Adipocyte (in vitro differentiated cells): Measurements from ENCODE around the gene ANKRD11.

ENCODE experiments used
- DNase-seq: peaks from one replicate; pipeline ENCODE4 v3.0.0-alpha.2; 2015; ENCODE audit warnings: low read depth
- H3K27me3 ChIP-seq: replicated peaks from 2 replicates; pipeline ENCODE4 v1.7.0; 2013; ENCODE audit warnings: mild to moderate bottlenecking, low read length, moderate library complexity; ENCODE audit not compliant: control insufficient read depth, insufficient read depth
- H3K36me3 ChIP-seq: 2 replicates; pipeline ENCODE4 v1.7.0; 2013; ENCODE audit warnings: low read length, mild to moderate bottlenecking, moderate library complexity; ENCODE audit not compliant: control insufficient read depth, insufficient read depth, severe bottlenecking
- H3K4me1 ChIP-seq: 2 replicates; pipeline ENCODE4 v1.7.0; 2013; ENCODE audit warnings: mild to moderate bottlenecking, low read length, moderate library complexity; ENCODE audit not compliant: control insufficient read depth, insufficient read depth
- H3K4me3 ChIP-seq: 2 replicates; pipeline ENCODE4 v1.7.0; 2013; ENCODE audit warnings: mild to moderate bottlenecking, low read length, moderate library complexity
- H3K9ac ChIP-seq: 2 replicates; pipeline ENCODE4 v1.7.0; 2013; ENCODE audit warnings: mild to moderate bottlenecking, low read length, moderate library complexity
- H3K9me3 ChIP-seq: 2 replicates; pipeline ENCODE4 v1.7.0; 2013; ENCODE audit warnings: mild to moderate bottlenecking, low read length, moderate library complexity; ENCODE audit not compliant: control insufficient read depth

Gene ANKRD11

DNA sequence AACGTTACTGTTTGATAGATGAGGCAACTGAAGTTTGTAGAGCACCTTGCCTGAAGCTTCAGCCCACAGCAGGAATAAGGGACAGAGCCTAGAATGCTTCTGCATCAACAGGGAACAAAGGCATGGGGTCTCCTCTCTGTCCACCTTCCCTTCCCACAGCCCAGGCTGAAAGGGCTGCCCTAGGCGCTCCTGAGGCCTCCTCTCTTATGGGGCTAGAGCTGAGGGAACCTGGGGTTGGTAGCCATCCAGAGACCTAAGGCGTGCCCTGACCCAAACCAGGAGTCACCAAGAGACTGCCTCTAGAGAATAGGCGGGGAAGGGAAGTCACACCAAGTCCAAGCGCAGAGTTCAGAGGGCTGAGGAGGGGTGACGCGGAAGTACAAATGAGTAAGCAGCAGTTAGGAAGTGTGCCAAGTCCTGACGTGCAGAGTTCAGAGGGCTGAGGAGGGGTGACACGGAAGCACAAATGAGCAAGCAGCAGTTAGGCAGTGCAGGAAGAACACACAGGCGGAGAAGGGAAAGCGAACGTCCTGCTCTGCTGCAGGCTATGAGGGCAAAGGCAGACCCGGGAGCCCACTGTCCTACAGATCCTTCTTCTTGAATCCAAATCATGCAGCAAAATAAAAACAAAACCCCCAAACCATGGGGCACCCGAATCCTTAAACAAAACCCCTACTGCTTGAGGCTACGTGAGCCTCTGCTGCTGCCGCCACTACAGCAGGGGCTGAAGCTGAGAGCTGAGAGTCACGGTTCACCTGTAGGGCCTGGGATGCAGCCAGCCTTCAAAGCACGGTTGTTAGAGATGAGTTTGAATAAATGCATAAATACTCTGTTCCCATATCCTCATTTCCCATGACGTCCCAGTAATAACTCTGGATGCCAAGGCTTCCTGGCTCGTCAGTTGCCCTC, 15.1 kb upstream of the ANKRD11 start:
- Histone ChIP-seq H3K4me3 (peak overlapping the region; percentile 33), H3K27me3 (no peaks in the 10 kb centered on the region), H3K9ac (peak overlapping the region; percentile 51), H3K4me1 (peaks cover 39% of the 10 kb centered on the region), H3K9me3 (no peaks in the 10 kb centered on the region), H3K36me3 (peaks cover 1% of the 10 kb centered on the region)
- DNase-seq: no peak

DNA sequence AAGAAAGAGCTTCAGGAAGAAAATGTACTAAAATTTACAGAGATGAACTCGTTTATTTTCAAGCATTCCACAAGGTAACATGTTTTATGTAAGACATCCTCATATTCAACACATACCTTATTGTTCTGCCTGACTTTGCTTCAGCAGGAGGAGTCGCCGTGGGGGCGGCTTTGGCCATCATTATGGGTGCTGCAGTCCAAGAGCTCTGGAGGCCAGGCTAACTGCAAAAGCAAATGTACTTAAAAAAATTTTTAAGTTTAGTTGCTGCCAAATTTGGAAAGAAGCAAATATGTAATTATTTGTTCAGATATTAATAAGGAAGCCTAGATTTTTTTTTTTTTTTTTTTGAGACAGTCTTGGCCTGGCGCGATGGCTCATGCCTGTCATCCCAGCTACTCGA, 13.7 kb upstream of the ANKRD11 start:
- Histone ChIP-seq H3K4me1 (peaks cover 34% of the 10 kb centered on the region), H3K9ac (no peak overlapping the region), H3K27me3 (no peaks in the 10 kb centered on the region), H3K9me3 (no peaks in the 10 kb centered on the region), H3K36me3 (no peaks in the 10 kb centered on the region), H3K4me3 (no peak overlapping the region)
- DNase-seq: no peak

DNA sequence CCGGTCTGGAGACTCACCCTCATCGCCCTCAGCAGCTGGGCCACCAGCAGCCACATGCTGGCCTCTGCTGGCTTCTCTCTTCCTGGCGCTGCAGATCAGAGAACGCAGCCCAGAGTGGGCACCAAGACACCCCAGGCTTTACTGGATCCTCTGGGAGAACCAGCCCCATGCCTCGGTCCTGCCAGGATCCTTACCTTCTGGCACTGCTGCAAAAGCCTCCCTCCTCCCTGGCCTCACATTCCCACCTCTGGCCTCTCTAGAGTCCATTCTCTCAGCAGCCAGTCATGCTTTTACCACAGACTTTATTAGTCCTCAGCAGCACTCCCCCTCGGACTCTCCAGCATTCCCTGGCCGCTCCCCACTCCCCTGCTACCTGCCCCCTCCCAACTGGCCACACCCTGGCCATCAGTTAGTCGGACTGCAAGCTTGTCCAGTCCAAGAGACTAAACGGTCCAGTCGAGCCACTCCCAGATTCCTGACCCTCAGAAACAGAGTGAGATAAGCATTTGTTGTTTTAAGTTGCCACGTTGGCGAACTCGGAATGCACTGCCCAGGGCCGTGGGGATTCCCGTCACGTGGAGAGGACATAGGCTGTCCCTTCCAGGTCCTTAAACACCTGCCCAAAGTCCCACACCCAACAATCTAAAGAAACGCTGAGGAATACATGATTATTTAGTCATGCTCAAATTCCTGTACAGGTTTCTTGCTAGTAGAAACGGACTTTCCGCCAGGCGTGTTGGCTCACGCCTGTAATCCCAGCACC, 11.9 kb upstream of the ANKRD11 start:
- H3K4me3 ChIP-seq: no peak overlapping the region
- no peaks in the 10 kb centered on the region for H3K36me3 ChIP-seq
- H3K9me3 ChIP-seq: no peaks in the 10 kb centered on the region
- H3K4me1 ChIP-seq: peaks cover 36% of the 10 kb centered on the region
- H3K9ac ChIP-seq: no peak overlapping the region
- H3K27me3 ChIP-seq: no peaks in the 10 kb centered on the region
- DNase-seq: peak; percentile 31

DNA sequence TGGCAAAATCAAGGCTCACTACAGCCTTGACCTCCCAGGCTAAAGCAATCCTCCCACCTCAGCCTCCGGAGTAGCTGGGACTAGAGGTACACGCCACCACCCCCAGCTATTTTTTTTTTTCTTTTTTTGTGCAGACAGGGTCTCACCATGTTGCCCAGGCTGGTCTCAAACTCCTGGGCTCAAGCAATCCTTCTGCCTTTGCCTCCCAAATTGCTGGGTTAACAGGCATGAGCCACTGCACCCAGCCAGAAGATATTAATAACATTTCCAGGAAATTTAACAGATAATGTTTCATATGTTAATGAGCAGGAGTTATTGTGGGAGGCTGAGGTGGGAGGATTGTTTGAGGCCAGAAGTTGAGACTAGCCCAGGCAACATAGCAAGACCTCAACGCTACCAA, 9.4 kb upstream of the ANKRD11 start:
- H3K36me3 ChIP-seq: no peaks in the 10 kb centered on the region

DNA sequence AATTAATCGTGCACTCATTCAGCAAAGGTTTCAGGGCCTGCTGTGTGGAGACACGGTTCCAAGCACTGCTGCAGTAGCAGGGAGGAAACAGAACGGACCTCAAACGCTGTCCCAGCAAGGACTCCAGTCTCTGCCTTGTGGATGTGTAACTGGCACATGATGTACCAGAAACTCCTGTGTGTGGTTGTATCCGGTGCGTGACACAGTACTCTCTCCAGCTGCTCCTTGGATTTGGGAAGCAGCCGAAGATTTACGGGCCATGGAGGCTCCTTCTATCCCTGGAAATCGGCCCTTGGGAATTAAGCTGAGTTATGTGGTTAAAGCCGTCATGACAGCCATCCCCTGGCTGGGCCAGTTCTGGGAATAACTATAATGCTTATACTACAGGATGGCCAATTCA, 8.5 kb upstream of the ANKRD11 start:
- Histone ChIP-seq H3K9ac (peak overlapping the region; percentile 22), H3K4me3 (no peak overlapping the region), H3K27me3 (no peaks in the 10 kb centered on the region), H3K36me3 (no peaks in the 10 kb centered on the region), H3K4me1 (peaks cover 22% of the 10 kb centered on the region), H3K9me3 (no peaks in the 10 kb centered on the region)
- DNase-seq: no peak

More for the DNA sequence above, 9.4 kb upstream of the ANKRD11 start:
- H3K9me3 ChIP-seq: no peaks in the 10 kb centered on the region
- DNase-seq: no peak
- H3K4me1 ChIP-seq: peaks cover 22% of the 10 kb centered on the region
- H3K9ac ChIP-seq: no peak overlapping the region
- no peak overlapping the region for H3K4me3 ChIP-seq
- H3K27me3 ChIP-seq: no peaks in the 10 kb centered on the region

DNA sequence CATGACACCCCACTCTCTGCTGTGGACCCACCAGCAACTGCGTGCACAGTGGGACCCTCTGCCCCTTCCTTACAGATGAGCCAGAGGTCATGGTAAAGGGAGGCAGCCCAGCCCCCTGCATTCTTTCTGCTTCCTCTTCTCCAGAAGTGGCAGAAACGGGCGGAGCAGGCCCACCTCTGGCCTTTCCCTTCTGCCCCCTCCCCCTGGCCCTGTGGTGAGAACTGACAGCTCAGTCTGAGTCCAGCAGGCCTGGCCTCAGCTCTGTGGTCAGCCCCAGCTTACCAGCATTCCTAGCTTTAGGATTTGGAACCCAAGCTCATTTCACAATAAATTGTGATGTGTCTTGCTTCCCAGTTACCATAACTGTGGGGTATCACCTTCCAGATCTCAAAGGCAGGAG, 4.8 kb upstream of the ANKRD11 start:
- Histone ChIP-seq H3K4me1 (peaks cover 36% of the 10 kb centered on the region), H3K9ac (no peak overlapping the region), H3K9me3 (no peaks in the 10 kb centered on the region), H3K27me3 (no peaks in the 10 kb centered on the region), H3K4me3 (no peak overlapping the region), H3K36me3 (no peaks in the 10 kb centered on the region)
- DNase-seq: peak; percentile 73

DNA sequence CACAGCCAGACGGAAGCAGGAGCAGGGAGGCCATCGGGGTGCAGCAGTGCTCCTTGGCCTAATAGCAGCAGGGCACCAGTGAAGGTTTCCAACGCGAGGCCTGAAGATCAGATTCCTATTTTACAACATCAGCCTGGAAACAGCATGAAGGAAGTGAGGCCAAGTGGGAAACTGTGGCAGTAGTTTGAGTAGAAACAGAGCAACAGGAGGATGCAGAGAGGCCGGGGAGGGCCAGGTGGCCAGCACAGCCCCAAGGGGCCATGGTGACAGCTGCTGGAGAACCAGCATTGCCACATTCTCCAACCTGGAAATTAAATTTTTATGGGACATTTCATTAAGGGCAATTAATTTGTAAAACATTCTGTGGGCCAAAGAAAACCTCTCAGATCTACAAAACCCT, 3.4 kb upstream of the ANKRD11 start:
- H3K4me1 ChIP-seq: peaks cover 32% of the 10 kb centered on the region
- no peaks in the 10 kb centered on the region for H3K9me3 ChIP-seq
- DNase-seq: no peak
- H3K36me3 ChIP-seq: no peaks in the 10 kb centered on the region
- no peak overlapping the region for H3K4me3 ChIP-seq
- no peak overlapping the region for H3K9ac ChIP-seq
- no peaks in the 10 kb centered on the region for H3K27me3 ChIP-seq

DNA sequence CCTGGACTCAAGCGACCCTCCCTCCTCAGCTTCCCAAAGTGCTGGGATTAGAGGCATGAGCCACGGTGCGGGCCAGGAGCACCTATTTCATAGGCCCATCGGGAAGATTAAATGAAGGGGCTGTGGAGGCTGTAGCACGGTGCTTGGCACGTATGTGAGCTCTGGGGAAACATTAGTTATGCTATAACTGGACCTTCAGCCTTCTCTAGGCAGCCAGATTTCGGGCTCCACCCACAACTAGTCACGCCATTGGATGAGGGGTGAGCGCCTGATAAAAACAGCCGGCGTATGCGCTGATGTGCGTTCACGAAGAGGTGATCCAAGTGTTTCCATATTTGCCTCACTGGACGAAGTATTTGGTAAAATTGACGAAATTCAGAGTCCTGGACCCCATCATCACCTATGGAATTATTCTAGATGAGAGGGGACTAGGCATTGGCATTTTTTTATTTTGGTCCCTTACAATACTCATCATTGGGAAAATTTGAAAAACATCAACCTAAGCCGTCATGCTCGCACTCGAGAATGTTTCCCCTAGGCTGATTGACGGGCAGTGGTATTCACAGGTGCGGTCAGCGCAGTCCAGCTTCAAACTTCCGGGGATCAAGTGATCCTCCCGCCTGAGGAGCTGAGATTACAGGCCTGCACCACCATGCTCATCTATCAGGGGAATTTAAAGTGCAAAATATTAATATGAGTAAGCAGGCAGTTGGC, 1.8 kb upstream of the ANKRD11 start:
- peak overlapping the region; percentile 89 for H3K4me3 ChIP-seq
- no peak for DNase-seq
- H3K9ac ChIP-seq: peak overlapping the region; percentile 90
- no peaks in the 10 kb centered on the region for H3K9me3 ChIP-seq
- H3K4me1 ChIP-seq: peaks cover 38% of the 10 kb centered on the region
- H3K27me3 ChIP-seq: no peaks in the 10 kb centered on the region
- no peaks in the 10 kb centered on the region for H3K36me3 ChIP-seq

DNA sequence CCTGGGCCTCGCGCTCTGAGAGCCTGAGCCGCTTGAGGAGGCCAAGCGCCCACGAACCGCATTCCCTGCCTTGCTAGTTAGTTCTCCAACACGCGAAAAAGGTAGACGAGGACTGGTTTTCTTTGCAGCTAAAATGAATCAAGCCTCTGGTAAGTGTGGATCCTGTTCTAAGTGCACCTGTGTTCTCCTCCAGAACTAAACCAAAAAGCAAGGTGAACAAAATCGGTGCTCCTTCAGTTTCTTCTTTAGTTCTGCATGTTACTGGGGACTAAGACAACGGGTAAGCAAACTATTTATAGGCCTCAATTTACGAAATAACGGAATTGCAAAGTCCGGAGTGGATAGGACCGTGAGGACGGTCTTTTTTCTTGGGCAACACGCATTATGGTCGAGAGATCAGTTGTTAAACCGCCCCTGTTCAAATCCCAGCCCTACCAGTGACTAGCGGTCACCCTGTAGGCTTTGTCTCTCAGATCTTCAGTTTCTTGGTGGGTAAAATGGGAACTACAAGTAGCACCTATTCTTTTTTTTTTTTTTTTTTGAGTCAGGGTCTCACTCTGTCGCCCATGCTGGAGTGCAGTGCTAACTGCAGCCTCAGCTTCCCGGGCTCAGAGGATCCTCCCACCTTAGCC, 993 bp upstream of the ANKRD11 start:
- no peaks in the 10 kb centered on the region for H3K36me3 ChIP-seq
- H3K27me3 ChIP-seq: no peaks in the 10 kb centered on the region
- H3K9ac ChIP-seq: peak overlapping the region; percentile 90
- H3K9me3 ChIP-seq: no peaks in the 10 kb centered on the region
- H3K4me1 ChIP-seq: peaks cover 40% of the 10 kb centered on the region
- DNase-seq: peak; percentile 58
- peak overlapping the region; percentile 89 for H3K4me3 ChIP-seq

DNA sequence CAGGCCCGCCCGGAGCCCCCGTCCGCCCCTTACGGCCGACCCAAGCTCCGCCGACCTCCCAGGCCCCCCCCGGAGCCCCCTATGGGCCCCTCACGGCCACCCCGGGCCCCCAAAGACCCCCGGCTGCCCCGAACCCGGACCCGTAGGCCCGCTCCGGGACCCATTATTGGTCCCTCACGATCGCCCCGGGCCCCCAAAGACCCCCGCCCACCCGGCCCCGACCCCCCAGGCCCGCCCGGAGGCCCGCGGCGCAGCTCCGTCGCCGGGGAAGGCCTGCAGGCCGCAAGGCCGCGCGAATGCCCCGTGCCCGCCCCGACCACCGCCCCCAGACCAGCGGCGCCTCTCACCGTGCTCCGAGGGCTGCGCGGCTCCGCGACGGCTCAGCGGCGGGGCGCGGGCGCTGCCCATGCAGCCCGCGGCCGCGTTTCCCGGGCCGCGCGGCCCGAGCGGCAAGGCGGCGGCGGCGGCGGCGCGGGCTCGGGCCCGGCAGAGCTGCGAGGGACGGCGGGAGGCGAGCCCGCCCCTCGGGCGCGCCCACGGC, 393 bp downstream of the ANKRD11 start:
- Histone ChIP-seq H3K4me3 (peak overlapping the region; percentile 89), H3K9ac (peak overlapping the region; percentile 80), H3K4me1 (peaks cover 47% of the 10 kb centered on the region), H3K27me3 (no peaks in the 10 kb centered on the region), H3K36me3 (no peaks in the 10 kb centered on the region), H3K9me3 (no peaks in the 10 kb centered on the region)
- DNase-seq: no peak
